Retinal pigment epithelial cell (primary cell): Measurements from ENCODE around the gene B3GALNT1.

Source experiments
- DNase-seq: peaks from one replicate; pipeline ENCODE4 v3.0.0-alpha.2; 2010; ENCODE audit warnings: low read depth
- H3K4me3 ChIP-seq: 2 replicates; pipeline ENCODE4 v1.5.1; 2011; ENCODE audit warnings: mild to moderate bottlenecking, low read length, control low read depth, moderate library complexity
- CTCF ChIP-seq: conservative IDR thresholded peaks from 2 replicates; pipeline ENCODE4 v1.5.1; 2011; ENCODE audit warnings: low read depth, low read length, control low read depth, inconsistent platforms

Gene B3GALNT1

GRCh38 chr3:161103776-161104385, 1.3 kb downstream of the B3GALNT1 start:
- DNase-seq, result no peak
- peak overlapping the region; percentile 66 for H3K4me3 ChIP-seq
- no peak for TF ChIP-seq CTCF

- no peak for DNase-seq
- H3K4me3 ChIP-seq, result no peak overlapping the region
- no peak for TF ChIP-seq CTCF
Measured at GRCh38 chr3:161101609-161102008, 3.5 kb downstream of the B3GALNT1 start.

- DNase-seq, result no peak
- TF ChIP-seq CTCF, result no peak
- H3K4me3 ChIP-seq, result no peak overlapping the region
Measured at GRCh38 chr3:161100994-161101393, 4.2 kb downstream of the B3GALNT1 start.

GRCh38 chr3:161096771-161097367, 8.3 kb downstream of the B3GALNT1 start:
- peak; percentile 49 for TF ChIP-seq CTCF
- DNase-seq, result no peak
- H3K4me3 ChIP-seq, result no peak overlapping the region

GRCh38 chr3:161093895-161094294, 11.3 kb downstream of the B3GALNT1 start:
- DNase-seq, result no peak
- TF ChIP-seq CTCF, result no peak
- H3K4me3 ChIP-seq, result no peak overlapping the region

- DNase-seq, result no peak
- H3K4me3 ChIP-seq, result no peak overlapping the region
- no peak for TF ChIP-seq CTCF
Measured at GRCh38 chr3:161084277-161084676, 20.9 kb downstream of the B3GALNT1 start.

GRCh38 chr3:161083131-161083530, 22.0 kb downstream of the B3GALNT1 start:
- no peak for TF ChIP-seq CTCF
- DNase-seq, result no peak
- H3K4me3 ChIP-seq, result no peak overlapping the region
